ENCODE measurements around the gene ADGRB2. TPM values are rescaled to one million over a fixed set of nuclear protein-coding genes. Genes with fewer than 3 reads are reported as not detected.

The ADGRB2 gene
- polyA plus RNA-seq, 1 experiment: 5.4 TPM

DNA sequence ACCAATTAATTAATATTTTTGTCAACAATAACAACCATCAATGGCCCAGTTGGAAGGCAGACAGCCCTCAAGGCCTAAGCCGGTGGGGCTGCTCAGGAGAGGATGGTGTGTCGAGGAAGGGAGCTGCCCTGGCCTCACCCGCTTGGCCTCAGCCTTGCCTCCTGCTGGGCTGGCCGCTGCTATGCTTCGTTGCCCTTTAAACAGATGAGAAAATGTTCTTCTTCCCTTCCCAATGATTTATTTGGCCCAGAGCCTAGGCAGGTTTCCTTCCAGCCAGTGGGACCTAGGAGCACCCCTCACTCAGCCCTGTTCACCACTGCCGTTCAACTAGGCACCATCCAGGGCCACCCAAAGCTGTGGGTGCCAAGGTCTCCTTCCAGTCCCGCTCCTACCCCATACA lies 3.1 kb upstream of the ADGRB2 start:
- no peak for DNase-seq (ENCODE audit: low read depth, low spot score)
- CTCF ChIA-PET: interaction anchor here (0.6 kb wide), 1 partner anchor 62 kb away, joined by 3 read pairs; no protein-coding TSS in a partner anchor
- POLR2A ChIA-PET: no interaction called here
- TF ChIP-seq, protein P1, sequence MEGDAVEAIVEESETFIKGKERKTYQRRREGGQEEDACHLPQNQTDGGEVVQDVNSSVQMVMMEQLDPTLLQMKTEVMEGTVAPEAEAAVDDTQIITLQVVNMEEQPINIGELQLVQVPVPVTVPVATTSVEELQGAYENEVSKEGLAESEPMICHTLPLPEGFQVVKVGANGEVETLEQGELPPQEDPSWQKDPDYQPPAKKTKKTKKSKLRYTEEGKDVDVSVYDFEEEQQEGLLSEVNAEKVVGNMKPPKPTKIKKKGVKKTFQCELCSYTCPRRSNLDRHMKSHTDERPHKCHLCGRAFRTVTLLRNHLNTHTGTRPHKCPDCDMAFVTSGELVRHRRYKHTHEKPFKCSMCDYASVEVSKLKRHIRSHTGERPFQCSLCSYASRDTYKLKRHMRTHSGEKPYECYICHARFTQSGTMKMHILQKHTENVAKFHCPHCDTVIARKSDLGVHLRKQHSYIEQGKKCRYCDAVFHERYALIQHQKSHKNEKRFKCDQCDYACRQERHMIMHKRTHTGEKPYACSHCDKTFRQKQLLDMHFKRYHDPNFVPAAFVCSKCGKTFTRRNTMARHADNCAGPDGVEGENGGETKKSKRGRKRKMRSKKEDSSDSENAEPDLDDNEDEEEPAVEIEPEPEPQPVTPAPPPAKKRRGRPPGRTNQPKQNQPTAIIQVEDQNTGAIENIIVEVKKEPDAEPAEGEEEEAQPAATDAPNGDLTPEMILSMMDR (IDR thresholded peaks at IDR 0.05; ENCODE audit: low read depth, low read length): no peak
- Histone ChIP-seq H3K9me3 (ENCODE audit: control insufficient read depth, insufficient read depth, low read length) (no peaks in the 10 kb centered on the region; the same call in 1 of the 2 replicates), H3K27me3 (ENCODE audit: control insufficient read depth, insufficient read depth, low read length) (peaks cover 18% of the 10 kb centered on the region), H3K27ac (ENCODE audit: low read depth, low read length) (no peak overlapping the region), H3K4me3 (ENCODE audit: low read depth, low read length) (no peak overlapping the region)

DNA sequence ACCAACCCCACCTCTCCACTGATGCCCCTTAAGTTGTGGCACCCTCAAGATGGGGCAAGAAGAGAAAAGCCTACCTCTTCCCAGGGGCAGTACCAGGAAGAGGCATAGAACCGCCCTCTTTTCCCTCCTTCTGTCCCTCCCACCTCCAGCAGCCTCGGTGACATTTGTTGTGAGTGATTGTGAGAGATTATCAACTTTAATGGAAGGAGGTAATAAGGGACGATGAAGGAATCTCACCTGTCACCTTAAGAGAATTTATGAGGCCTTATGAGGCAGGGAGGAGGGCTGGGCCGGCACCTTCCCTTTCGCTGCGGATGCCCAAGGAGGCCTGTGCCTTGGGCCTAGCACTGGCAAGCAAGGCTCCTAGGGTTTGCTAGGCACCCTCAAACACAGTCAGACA lies 1.4 kb upstream of the ADGRB2 start:
- ChIA-PET POLR2A (no interaction called here), CTCF (interaction anchor here (1.0 to 2.8 kb wide), 3 partner anchors 13 to 297 kb away, joined by 3 to 8 read pairs (median 3); no protein-coding TSS in a partner anchor)
- no peaks in the 10 kb centered on the region for H3K9me3 ChIP-seq (ENCODE audit: control insufficient read depth, insufficient read depth, low read length)
- TF ChIP-seq, protein P1 (IDR thresholded peaks at IDR 0.05; ENCODE audit: low read depth, low read length): no peak
- H3K4me3 ChIP-seq (ENCODE audit: low read depth, low read length): no peak overlapping the region
- H3K27ac ChIP-seq (ENCODE audit: low read depth, low read length): no peak overlapping the region
- DNase-seq (ENCODE audit: low read depth, low spot score): no peak
- peaks cover 4% of the 10 kb centered on the region for H3K27me3 ChIP-seq (ENCODE audit: control insufficient read depth, insufficient read depth, low read length)

DNA sequence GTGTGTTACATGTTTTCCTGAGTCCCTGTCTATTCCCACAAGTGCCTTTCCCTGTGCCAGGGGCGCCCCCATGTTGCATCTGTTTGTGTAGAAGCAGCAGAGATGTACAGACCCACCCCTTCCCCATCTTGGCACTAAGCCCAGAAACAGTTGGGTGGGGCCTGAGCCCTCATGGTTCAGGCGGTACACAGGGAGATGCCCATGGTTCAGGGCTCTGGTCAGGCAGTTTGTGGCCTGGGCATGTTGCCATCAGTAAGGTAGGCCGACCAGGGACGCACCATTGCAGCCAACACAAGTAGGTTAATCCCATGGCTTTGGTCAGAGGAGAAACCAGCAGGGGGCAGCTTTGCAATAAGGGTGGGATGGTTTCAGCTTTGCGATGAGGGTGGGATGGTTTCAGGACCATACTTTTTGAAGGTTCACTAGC lies 914 bp upstream of the ADGRB2 start:
- ChIA-PET POLR2A (interaction anchor here (1.4 kb wide), 1 partner anchor 24 kb away, joined by 3 read pairs; no protein-coding TSS in a partner anchor), CTCF (interaction anchor here (1.0 to 2.8 kb wide), 2 partner anchors 199 to 298 kb away, joined by 3 to 8 read pairs; no protein-coding TSS in a partner anchor)
- Histone ChIP-seq H3K27ac (ENCODE audit: low read depth, low read length) (no peak overlapping the region), H3K9me3 (ENCODE audit: control insufficient read depth, insufficient read depth, low read length) (no peaks in the 10 kb centered on the region), H3K27me3 (ENCODE audit: control insufficient read depth, insufficient read depth, low read length) (peaks cover 4% of the 10 kb centered on the region), H3K4me3 (ENCODE audit: low read depth, low read length) (no peak overlapping the region)
- TF ChIP-seq, protein P1 (IDR thresholded peaks at IDR 0.05; ENCODE audit: low read depth, low read length): peak; percentile 48
- DNase-seq (ENCODE audit: low read depth, low spot score): no peak

DNA sequence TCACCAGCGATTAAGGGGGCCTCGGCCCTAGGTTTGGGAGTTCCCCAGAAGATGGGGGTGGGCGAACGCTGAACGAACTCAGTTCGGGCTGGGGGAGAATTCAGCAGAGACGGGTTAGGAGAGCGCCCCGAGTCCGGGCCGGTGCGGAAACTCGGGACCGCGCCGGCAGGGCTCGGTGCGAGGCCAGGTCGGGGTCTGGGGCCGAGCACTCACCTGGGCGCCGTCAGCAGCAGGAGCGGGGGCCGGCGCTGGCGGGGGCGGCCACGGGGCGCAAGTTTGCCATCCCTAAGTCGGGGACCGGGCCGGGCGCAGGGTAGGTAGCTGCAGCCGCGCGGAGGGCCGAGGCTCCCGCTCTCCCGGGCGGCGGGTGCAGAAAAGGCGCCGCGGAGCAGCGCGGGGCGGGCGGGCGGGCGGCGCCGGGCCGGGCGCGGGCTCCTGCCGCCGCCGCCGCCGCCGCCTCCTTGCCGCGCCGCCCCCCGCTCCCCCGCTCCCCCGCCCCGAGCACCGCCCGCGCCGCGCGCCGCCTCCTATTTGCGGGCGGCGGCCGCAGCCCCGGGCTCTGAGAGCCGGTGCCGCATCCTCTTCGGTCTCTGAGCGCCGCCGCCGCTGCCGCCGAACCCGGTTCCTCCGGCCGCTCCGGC lies 349 bp downstream of the ADGRB2 start:
- H3K27ac ChIP-seq (ENCODE audit: low read depth, low read length): no peak overlapping the region
- H3K27me3 ChIP-seq (ENCODE audit: control insufficient read depth, insufficient read depth, low read length): no peaks in the 10 kb centered on the region
- TF ChIP-seq, protein P1 (IDR thresholded peaks at IDR 0.05; ENCODE audit: low read depth, low read length): no peak
- H3K9me3 ChIP-seq (ENCODE audit: control insufficient read depth, insufficient read depth, low read length): no peaks in the 10 kb centered on the region
- peak overlapping the region; percentile 65 for H3K4me3 ChIP-seq (ENCODE audit: low read depth, low read length)
- no peak for DNase-seq (ENCODE audit: low read depth, low spot score)
- POLR2A ChIA-PET: interaction anchor here (0.7 to 1.4 kb wide), 2 partner anchors 25 to 35 kb away, joined by 3 read pairs; no protein-coding TSS in a partner anchor
- CTCF ChIA-PET: interaction anchor here (0.6 to 2.8 kb wide), 8 partner anchors 18 to 390 kb away, joined by 3 to 14 read pairs (median 3); partner anchors contain the start of gene PEF1
